ENCODE results near the gene C16orf89.

C16orf89 gene

DNA sequence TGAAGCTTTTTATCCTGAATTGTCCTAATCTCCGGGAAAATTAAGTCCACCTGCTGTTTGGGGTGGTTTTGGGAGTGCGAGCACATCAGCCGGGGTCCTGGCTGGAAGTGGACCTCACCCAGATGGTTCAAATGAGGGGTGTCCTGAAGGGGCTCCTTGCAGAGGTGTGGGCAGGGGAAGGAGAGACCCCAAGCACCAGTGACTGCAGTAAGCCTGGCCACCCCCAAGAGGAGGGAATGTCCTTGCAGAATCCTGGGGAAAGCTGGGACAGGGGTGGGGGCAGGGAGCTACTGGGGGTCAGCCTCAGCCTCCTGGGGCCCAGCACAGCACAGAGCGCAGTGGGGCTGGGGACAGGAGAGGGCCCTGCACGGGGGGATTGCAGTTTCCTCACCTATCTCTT is 61.4 kb downstream of the C16orf89 start:
- ChIA-PET CTCF (interaction anchor here (1.0 kb wide), 1 partner anchor 11 kb away, joined by 3 read pairs; no protein-coding TSS in a partner anchor), POLR2A (interaction anchor here (0.9 kb wide), 1 partner anchor 30 kb away, joined by 3 read pairs; the partner anchor contains the start of gene NAGPA)
- no peak overlapping the region for H3K27ac ChIP-seq (ENCODE audit: extremely low read depth, low read depth, low read length)
- H3K4me1 ChIP-seq (ENCODE audit: control insufficient read depth, insufficient read depth, low read length) = no peaks in the 10 kb centered on the region
- no peaks in the 10 kb centered on the region for H3K9me3 ChIP-seq (ENCODE audit: control insufficient read depth, insufficient read depth, low read depth, low read length)
- no peaks in the 10 kb centered on the region for H3K36me3 ChIP-seq (ENCODE audit: control insufficient read depth in 2 of 2, insufficient read depth in 1 of 2, low read length in 2 of 2)
- TF ChIP-seq ZNF19 (tag by site-specific recombination; IDR thresholded peaks at IDR 0.05; ENCODE audit: low read depth) (no peak), ZNF621 (tag by site-specific recombination; IDR thresholded peaks at IDR 0.05) (no peak), ZNF394 (tag by site-specific recombination; IDR thresholded peaks at IDR 0.05; ENCODE audit: borderline replicate concordance) (no peak), ZFP37 (tag by site-specific recombination; IDR thresholded peaks at IDR 0.05) (no peak), ELK4 (IDR thresholded peaks at IDR 0.05; ENCODE audit: borderline replicate concordance, low read depth, low read length) (no peak), ZNF571 (tag by site-specific recombination; IDR thresholded peaks at IDR 0.05) (no peak), ZNF132 (tag by site-specific recombination; IDR thresholded peaks at IDR 0.05; ENCODE audit: borderline replicate concordance) (no peak), PRDM4 (tag by site-specific recombination; IDR thresholded peaks at IDR 0.05) (no peak), ZNF645 (tag by site-specific recombination; IDR thresholded peaks at IDR 0.05) (no peak), ZNF658 (tag by site-specific recombination; IDR thresholded peaks at IDR 0.05) (no peak), ZNF692 (tag by site-specific recombination; IDR thresholded peaks at IDR 0.05) (no peak), YY1 (tag by site-specific recombination; IDR thresholded peaks at IDR 0.05) (no peak), INSM2 (tag by site-specific recombination; IDR thresholded peaks at IDR 0.05) (no peak)
- TF ChIP-seq, protein P1, sequence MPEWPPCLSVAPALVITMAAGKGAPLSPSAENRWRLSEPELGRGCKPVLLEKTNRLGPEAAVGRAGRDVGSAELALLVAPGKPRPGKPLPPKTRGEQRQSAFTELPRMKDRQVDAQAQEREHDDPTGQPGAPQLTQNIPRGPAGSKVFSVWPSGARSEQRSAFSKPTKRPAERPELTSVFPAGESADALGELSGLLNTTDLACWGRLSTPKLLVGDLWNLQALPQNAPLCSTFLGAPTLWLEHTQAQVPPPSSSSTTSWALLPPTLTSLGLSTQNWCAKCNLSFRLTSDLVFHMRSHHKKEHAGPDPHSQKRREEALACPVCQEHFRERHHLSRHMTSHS (tag by site-specific recombination; IDR thresholded peaks at IDR 0.05) = no peak
- TF ChIP-seq, protein P2, sequence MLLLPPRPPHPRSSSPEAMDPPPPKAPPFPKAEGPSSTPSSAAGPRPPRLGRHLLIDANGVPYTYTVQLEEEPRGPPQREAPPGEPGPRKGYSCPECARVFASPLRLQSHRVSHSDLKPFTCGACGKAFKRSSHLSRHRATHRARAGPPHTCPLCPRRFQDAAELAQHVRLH (tag by site-specific recombination; IDR thresholded peaks at IDR 0.05) = no peak
- TF ChIP-seq, protein P3, sequence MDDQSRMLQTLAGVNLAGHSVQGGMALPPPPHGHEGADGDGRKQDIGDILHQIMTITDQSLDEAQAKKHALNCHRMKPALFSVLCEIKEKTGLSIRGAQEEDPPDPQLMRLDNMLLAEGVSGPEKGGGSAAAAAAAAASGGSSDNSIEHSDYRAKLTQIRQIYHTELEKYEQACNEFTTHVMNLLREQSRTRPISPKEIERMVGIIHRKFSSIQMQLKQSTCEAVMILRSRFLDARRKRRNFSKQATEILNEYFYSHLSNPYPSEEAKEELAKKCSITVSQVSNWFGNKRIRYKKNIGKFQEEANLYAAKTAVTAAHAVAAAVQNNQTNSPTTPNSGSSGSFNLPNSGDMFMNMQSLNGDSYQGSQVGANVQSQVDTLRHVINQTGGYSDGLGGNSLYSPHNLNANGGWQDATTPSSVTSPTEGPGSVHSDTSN (CRISPR knock-in tag; IDR thresholded peaks at IDR 0.05) = no peak
- H3K4me3 ChIP-seq (ENCODE audit: low read depth, low read length) = no peak overlapping the region

Measured in HEK293 (cell line).